ENCODE data around the gene UCN2. TPM values are rescaled to one million over a fixed set of nuclear protein-coding genes. Genes with fewer than 3 reads are reported as not detected.
A peak's percentile ranks its signal among the peaks of the same experiment; 100 is the strongest.

UCN2 gene
- total RNA-seq, 1 donor from 2014 or later: not detected

DNA sequence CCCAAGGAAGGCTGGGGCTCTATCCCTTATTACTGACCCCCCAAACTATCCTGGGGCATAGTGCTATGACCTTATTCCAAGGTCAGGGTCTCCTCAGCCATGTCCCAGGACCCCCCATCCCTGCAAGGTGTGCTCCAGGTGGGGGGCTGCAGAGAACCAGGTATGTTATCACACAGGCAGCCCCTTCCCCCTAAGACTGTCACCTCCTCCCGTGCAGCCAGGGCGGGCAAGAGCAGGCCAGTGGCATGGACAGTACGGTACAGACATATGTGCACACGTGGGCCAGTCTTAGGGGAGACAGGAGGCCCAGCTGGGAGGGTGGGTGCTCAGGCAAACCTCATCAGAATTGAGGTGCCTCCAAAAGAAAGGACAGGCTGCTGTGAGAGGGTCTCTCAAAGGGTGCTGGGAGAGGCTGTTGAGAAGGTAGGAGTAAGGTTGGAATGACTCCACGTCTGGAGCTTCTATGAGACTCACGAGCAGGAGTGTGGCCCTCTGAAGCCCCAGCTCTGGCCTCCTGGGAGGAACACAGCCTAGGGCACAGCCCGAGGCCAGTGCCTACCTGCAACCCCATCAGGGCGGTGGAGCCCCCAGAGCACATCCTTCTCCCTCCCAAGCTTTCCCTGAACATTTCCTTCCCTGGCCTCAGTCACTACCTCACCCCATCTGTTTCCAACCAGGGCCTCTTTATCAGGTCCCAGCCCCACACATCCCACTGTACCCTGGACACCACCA lies 33.3 kb upstream of the UCN2 start:
- Histone ChIP-seq H3K27ac (peak overlapping the region; percentile 94 to 95), H3K4me1 (peaks cover 24 to 50% of the 10 kb centered on the region in 2 donors)
- intact Hi-C loops (cut with DNase I): loop anchor here (5.0 kb wide), 1 partner anchor 40 kb away; the partner anchor contains the start of gene SLC26A6

DNA sequence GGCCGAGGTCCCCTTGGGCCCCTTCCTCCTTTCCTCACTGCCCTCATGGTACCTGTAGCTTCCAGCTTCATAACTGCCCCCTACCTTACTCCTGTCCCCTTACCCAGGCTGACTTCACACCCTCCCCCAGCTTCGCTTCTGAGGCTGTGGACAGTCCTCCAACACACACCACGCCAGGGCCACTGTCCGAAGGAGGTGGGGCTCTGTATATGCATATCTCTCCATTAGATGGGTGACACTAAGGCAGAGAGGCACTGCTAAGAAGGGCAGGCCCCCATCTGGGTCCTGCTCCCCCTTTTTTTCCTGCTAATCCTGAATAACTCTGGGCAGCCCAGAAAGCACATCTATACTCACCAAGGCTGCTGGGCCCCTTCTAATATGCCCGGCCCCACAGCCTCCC lies 32.6 kb upstream of the UCN2 start:
- DNase-seq (ENCODE audit: low spot score in 2 of 2): no peak
- intact Hi-C loops (cut with DNase I): loop anchor here (5.0 kb wide), 1 partner anchor 41 kb away; the partner anchor contains the start of gene SLC26A6
- peak overlapping the region; percentile 94 to 95 for H3K27ac ChIP-seq
- TF ChIP-seq CTCF (IDR thresholded peaks at IDR 0.05): no peak
- H3K27me3 ChIP-seq: no peaks in the 10 kb centered on the region
- H3K4me1 ChIP-seq: peaks cover 24 to 50% of the 10 kb centered on the region in 2 donors
- H3K9me3 ChIP-seq: no peaks in the 10 kb centered on the region
- peaks cover 21 to 30% of the 10 kb centered on the region in 2 donors for H3K36me3 ChIP-seq
- no peak overlapping the region for H3K4me3 ChIP-seq

More for the DNA sequence above, 33.3 kb upstream of the UCN2 start:
- H3K27me3 ChIP-seq: no peaks in the 10 kb centered on the region
- no peaks in the 10 kb centered on the region for H3K9me3 ChIP-seq
- no peak for DNase-seq (ENCODE audit: low spot score in 2 of 2)
- TF ChIP-seq CTCF (IDR thresholded peaks at IDR 0.05): no peak
- H3K36me3 ChIP-seq: peaks cover 28 to 37% of the 10 kb centered on the region in 2 donors
- no peak overlapping the region for H3K4me3 ChIP-seq

GRCh38 chr3:48595526-48596121 lies 32.0 kb upstream of the UCN2 start:
- Histone ChIP-seq H3K27ac (peak overlapping the region; percentile 94 to 95), H3K36me3 (peaks cover 16 to 25% of the 10 kb centered on the region in 2 donors), H3K4me3 (peak overlapping the region; percentile 44 to 73), H3K9me3 (no peaks in the 10 kb centered on the region), H3K4me1 (peaks cover 24 to 50% of the 10 kb centered on the region in 2 donors), H3K27me3 (no peaks in the 10 kb centered on the region)
- intact Hi-C loops (cut with DNase I): loop anchor here (1.0 to 5.0 kb wide), 3 partner anchors 23 to 42 kb away; partner anchors contain the start of gene SLC26A6
- no peak for TF ChIP-seq CTCF (IDR thresholded peaks at IDR 0.05)
- DNase-seq (ENCODE audit: low spot score in 2 of 2): peak; percentile 66 to 91

DNA sequence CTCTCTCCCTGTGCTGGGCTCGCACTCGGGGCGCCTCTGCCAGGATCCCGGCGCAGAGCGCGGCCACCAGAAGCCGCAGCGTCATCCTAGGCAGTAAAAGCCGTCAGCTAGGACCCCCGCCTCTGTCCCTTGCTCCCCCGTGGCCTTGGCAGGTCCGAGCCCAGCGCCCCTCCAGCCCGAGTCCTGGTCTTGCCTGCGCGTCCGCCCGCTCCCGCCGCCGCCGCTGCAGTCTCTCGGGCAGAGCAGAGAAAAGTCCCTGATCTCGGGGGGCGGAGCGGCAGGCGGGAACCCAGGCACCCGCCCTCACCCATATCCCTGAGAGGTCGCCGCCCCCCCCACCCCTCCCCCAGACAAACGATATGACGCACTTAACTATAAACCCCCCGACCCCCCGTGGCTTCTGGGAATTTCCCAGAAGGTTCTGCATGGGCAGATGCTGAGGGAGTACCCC lies 31.5 kb upstream of the UCN2 start, which contains the start of gene COL7A1:
TSS of gene COL7A1 (minus strand) at position 255 of the 451 bp plus-strand sequence. CDS start at position 85, 170 bp downstream.
- DNase-seq (ENCODE audit: low spot score in 2 of 2): no peak
- no peak for TF ChIP-seq CTCF (IDR thresholded peaks at IDR 0.05)
- H3K27me3 ChIP-seq: no peaks in the 10 kb centered on the region
- H3K36me3 ChIP-seq: peaks cover 11 to 20% of the 10 kb centered on the region in 2 donors
- no peaks in the 10 kb centered on the region for H3K9me3 ChIP-seq
- H3K4me1 ChIP-seq: peaks cover 24 to 45% of the 10 kb centered on the region in 2 donors
- peak within 1 kb of the TSS; percentile 44 to 73 for H3K4me3 ChIP-seq
- intact Hi-C loops (cut with DNase I): loop anchor here (1.0 to 5.0 kb wide), 3 partner anchors 23 to 42 kb away; partner anchors contain the start of gene SLC26A6
- peak within 1 kb of the TSS; percentile 94 to 95 for H3K27ac ChIP-seq

- Histone ChIP-seq H3K27ac (peak overlapping the region in 1 of 2 donors; percentile 94), H3K4me1 (peaks cover 18 to 39% of the 10 kb centered on the region in 2 donors), H3K9me3 (no peaks in the 10 kb centered on the region), H3K4me3 (peak overlapping the region; percentile 44 to 73), H3K27me3 (no peaks in the 10 kb centered on the region), H3K36me3 (peaks cover 5 to 14% of the 10 kb centered on the region in 2 donors)
- no peak for TF ChIP-seq CTCF (IDR thresholded peaks at IDR 0.05)
- no peak for DNase-seq (ENCODE audit: low spot score in 2 of 2)
- intact Hi-C loops (cut with DNase I): loop anchor here (1.0 to 5.0 kb wide), 3 partner anchors 24 to 43 kb away; partner anchors contain the start of gene SLC26A6
Measured at GRCh38 chr3:48594417-48595049, 31.0 kb upstream of the UCN2 start.
